AG10803 (cell line): ENCODE measurements around the gene CD1E.
"Not testable (repeated sequence)": the region's sequence is repeated elsewhere in the genome, so short reads cannot be mapped to it uniquely, and the experiment has no call there.

Source experiments
- DNase-seq: peaks from one replicate; pipeline ENCODE4 v3.0.0; 2010; ENCODE audit warnings: low read depth
- H3K4me3 ChIP-seq: 2 replicates; pipeline ENCODE4 v1.5.1; 2011; ENCODE audit warnings: mild to moderate bottlenecking, low read length, control low read depth
- CTCF ChIP-seq: conservative IDR thresholded peaks from 2 replicates; pipeline ENCODE4 v1.5.1; 2011; ENCODE audit warnings: mild to moderate bottlenecking, low read length, control low read depth, inconsistent platforms

CD1E gene

GRCh38 chr1:158362482-158362881, 8.8 kb downstream of the CD1E start:
- no peak for DNase-seq
- TF ChIP-seq CTCF, result no peak
- no peak overlapping the region for H3K4me3 ChIP-seq

GRCh38 chr1:158362941-158363340, 9.2 kb downstream of the CD1E start:
- TF ChIP-seq CTCF, result no peak
- no peak for DNase-seq
- no peak overlapping the region for H3K4me3 ChIP-seq

GRCh38 chr1:158366783-158367182, 13.1 kb downstream of the CD1E start:
- H3K4me3 ChIP-seq, result no peak overlapping the region
- no peak for DNase-seq
- TF ChIP-seq CTCF, result no peak

GRCh38 chr1:158371188-158371953, 17.7 kb downstream of the CD1E start:
- no peak overlapping the region for H3K4me3 ChIP-seq
- no peak for TF ChIP-seq CTCF
- no peak for DNase-seq

GRCh38 chr1:158374101-158374500, 20.4 kb downstream of the CD1E start:
- DNase-seq, H3K4me3 ChIP-seq: not testable (repeated sequence)

- TF ChIP-seq CTCF, result no peak
Observed at GRCh38 chr1:158374860-158375259, 21.2 kb downstream of the CD1E start.

GRCh38 chr1:158390331-158390730, 36.6 kb downstream of the CD1E start:
- no peak for DNase-seq
- TF ChIP-seq CTCF, result no peak
- no peak overlapping the region for H3K4me3 ChIP-seq

More at GRCh38 chr1:158374860-158375259, 21.2 kb downstream of the CD1E start:
- H3K4me3 ChIP-seq, result no peak overlapping the region
- no peak for DNase-seq
